Gastrocnemius medialis (tissue), 4 donors: ENCODE measurements around the gene FCF1.

Experiments used
- POLR2A ChIP-seq, 2 donors: fragments of 450-650 bp; IDR thresholded peaks; one replicate each; pipeline ENCODE4 v1.6.1; 2017; ENCODE audit warnings: antibody characterized with exemption in 2 of 2, mild to moderate bottlenecking in 2 of 2, moderate library complexity in 2 of 2
- TF ChIP-seq, protein P1 (sequence below), 5 experiments: fragments of 450-650 bp in 3 of 5; fragments of 200-600 bp in 2 of 5; sonication (generic) in 2 of 5; IDR thresholded peaks in 4 of 5; conservative IDR thresholded peaks in 1 of 5; 1 replicate in 4 of 5; 2 replicates in 1 of 5; pipeline ENCODE4 v1.5.1; 2016 to 2019; ENCODE audit warnings: antibody characterized with exemption in 5 of 5, mild to moderate bottlenecking in 3 of 5, moderate library complexity in 3 of 5

DNA sequence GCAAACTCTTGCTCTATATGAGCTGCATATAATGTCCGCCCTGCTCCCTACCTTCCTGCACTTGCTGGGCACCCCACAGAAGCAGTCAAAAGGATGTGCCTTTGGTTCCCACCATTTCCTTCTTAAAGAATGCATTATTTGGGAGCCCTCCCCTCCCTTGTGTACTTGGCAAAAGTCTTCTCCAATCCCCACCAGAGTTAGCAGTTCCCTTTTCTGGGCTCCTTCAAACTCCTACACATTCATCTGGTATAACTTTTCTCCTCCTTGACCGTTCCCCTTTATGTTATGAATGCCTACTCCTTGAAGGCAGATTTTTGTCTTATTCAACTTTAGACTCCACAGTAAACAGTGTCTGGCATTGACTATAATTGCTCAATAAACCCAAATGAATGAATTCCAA lies 27.9 kb upstream of the FCF1 start:
- TF ChIP-seq POLR2A (IDR thresholded peaks at IDR 0.05), result no peak
- TF ChIP-seq, protein P1, sequence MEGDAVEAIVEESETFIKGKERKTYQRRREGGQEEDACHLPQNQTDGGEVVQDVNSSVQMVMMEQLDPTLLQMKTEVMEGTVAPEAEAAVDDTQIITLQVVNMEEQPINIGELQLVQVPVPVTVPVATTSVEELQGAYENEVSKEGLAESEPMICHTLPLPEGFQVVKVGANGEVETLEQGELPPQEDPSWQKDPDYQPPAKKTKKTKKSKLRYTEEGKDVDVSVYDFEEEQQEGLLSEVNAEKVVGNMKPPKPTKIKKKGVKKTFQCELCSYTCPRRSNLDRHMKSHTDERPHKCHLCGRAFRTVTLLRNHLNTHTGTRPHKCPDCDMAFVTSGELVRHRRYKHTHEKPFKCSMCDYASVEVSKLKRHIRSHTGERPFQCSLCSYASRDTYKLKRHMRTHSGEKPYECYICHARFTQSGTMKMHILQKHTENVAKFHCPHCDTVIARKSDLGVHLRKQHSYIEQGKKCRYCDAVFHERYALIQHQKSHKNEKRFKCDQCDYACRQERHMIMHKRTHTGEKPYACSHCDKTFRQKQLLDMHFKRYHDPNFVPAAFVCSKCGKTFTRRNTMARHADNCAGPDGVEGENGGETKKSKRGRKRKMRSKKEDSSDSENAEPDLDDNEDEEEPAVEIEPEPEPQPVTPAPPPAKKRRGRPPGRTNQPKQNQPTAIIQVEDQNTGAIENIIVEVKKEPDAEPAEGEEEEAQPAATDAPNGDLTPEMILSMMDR (IDR thresholded peaks at IDR 0.05 in 4 of 5, conservative IDR thresholded peaks at IDR 0.05 in 1 of 5), result no peak
